K562 treated with DMSO at 1 percent for 4 hours (cell line): ENCODE results near the gene CDK12. TPM values are rescaled to one million over a fixed set of nuclear protein-coding genes. Genes with fewer than 3 reads are reported as not detected.

ENCODE experiments used
- total RNA-seq: library from RNA; unstranded; fragments of 300-600 nt; gene quantifications from 2 replicates; pipeline ENCODE4 v1.2.3, GENCODE V29; 2022; ENCODE audit not compliant: insufficient read depth

Gene CDK12
- total RNA-seq, result 22.8 and 31.0 TPM in 2 replicates

DNA sequence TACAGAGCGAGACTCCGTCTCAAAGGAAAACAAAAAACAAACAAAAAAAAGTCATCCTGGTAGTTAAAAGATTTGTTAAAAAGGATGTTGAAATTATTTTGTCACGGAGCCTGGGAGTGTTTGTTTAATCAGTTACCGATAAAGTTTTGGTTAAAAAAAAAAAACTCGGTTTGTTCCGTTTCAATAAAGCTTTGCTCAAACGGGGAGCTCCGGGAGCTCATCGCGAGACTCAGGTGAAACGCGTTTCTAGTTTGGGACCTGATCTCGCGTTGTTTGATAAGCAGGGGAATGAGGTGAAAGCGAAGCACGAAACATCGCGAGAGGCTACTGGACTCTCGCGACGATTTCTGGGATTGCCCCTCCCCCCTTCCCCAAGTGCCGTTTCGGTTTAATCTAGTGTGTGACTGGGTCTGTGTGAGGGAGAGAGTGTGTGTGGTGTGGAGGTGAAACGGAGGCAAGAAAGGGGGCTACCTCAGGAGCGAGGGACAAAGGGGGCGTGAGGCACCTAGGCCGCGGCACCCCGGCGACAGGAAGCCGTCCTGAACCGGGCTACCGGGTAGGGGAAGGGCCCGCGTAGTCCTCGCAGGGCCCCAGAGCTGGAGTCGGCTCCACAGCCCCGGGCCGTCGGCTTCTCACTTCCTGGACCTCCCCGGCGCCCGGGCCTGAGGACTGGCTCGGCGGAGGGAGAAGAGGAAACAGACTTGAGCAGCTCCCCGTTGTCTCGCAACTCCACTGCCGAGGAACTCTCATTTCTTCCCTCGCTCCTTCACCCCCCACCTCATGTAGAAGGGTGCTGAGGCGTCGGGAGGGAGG is at the start of gene CDK12:
CDK12 (plus strand) TSS at position 374 of the 813 bp plus-strand sequence. CDS start 586 bp downstream, outside the sequence.

DNA sequence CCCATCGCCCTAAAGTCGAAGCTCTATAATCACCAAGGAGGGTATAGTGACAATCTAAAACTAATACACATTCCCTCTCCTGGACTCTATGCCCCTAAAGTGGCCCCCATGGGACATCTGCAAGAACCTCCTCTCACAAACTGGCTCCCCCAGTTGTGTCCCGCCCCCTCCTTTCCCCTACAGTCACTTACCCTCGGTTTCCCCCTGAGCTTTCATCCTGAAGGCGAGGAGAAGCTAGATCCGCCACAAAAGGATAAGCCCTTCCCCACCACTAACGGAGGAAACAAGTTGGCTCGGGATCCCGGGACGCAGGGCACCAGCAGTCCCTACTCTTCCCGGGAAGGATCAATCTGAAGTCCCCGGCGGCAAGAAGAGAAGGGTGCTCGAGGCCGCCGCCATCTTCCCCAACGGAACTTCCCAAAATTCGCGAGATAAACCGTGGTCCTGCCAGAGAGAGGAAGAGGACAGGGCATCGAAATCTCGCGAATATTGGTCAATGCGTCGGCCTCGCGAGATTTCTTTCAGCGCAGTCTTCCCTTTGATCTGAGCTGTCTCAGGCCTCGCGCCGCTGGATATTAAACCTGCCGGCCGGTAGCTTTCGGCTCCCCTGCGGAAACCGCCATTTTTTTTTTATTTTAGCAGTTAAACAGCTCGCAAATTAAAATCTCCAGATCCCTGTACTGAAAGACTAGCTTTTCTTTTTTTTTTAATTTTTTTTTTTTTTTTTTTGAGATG is 10.3 kb upstream of the CDK12 start, which contains the start of gene MED1:
MED1 (minus strand) TSS at position 417 of the 735 bp plus-strand sequence; CDS start at position 216, 201 bp downstream.

Other genes starting within 250 kb of the CDK12 start
- not detected in 2 replicates for gene STAC2, start 235.5 kb upstream of the CDK12 start, total RNA-seq
- 4.0 and 6.1 TPM in 2 replicates for gene FBXL20, start 59.9 kb upstream of the CDK12 start, total RNA-seq
- gene MED1, start 10.2 kb upstream of the CDK12 start, total RNA-seq, result 17.0 and 21.8 TPM in 2 replicates
- gene NEUROD2, start 146.4 kb downstream of the CDK12 start, total RNA-seq, result not detected in 2 replicates
- not detected in 2 replicates for gene PPP1R1B, start 165.5 kb downstream of the CDK12 start, total RNA-seq
- gene STARD3, start 175.7 kb downstream of the CDK12 start, total RNA-seq, result 79.9 and 98.4 TPM in 2 replicates
- 5.2 and 8.3 TPM in 2 replicates for gene TCAP, start 203.9 kb downstream of the CDK12 start, total RNA-seq
- gene PNMT, start 207.0 kb downstream of the CDK12 start, total RNA-seq, result 6.1 and 10.3 TPM in 2 replicates
- gene PGAP3, start 226.6 kb downstream of the CDK12 start, total RNA-seq, result 7.6 and 8.4 TPM in 2 replicates
- gene ERBB2, start 238.6 kb downstream of the CDK12 start, total RNA-seq, result 2.9 and 3.3 TPM in 2 replicates